Osteoblast (primary cell): Measurements from ENCODE around the gene SLC24A4. TPM values are rescaled to one million over a fixed set of nuclear protein-coding genes. Genes with fewer than 3 reads are reported as not detected.

Source experiments
- DNase-seq: peaks from one replicate; pipeline ENCODE4 v3.0.0; 2011; ENCODE audit warnings: low spot score, mixed read lengths; ENCODE audit not compliant: insufficient read length; ENCODE audit errors: missing footprints
- H2AFZ ChIP-seq: 2 replicates; pipeline ENCODE4 v1.6.0; 2011; ENCODE audit warnings: mild to moderate bottlenecking, low read length
- H3K27ac ChIP-seq: 2 replicates; pipeline ENCODE4 v1.5.1; 2011; ENCODE audit warnings: mild to moderate bottlenecking, low read depth, low read length, moderate library complexity
- H3K27me3 ChIP-seq: 2 replicates; pipeline ENCODE4 v1.6.0; 2012; ENCODE audit warnings: mild to moderate bottlenecking, control low read depth, inconsistent platforms, low read length, moderate library complexity; ENCODE audit not compliant: insufficient read depth
- H3K36me3 ChIP-seq: 2 replicates; pipeline ENCODE4 v1.5.1; 2011; ENCODE audit warnings: mild to moderate bottlenecking, low read length, control low read depth, moderate library complexity; ENCODE audit not compliant: insufficient read depth
- H3K4me1 ChIP-seq: 2 replicates; pipeline ENCODE4 v1.5.1; 2011; ENCODE audit warnings: mild to moderate bottlenecking, low read length, control low read depth, moderate library complexity; ENCODE audit not compliant: insufficient read depth
- H3K4me2 ChIP-seq: 2 replicates; pipeline ENCODE4 v1.6.0; 2011; ENCODE audit warnings: mild to moderate bottlenecking, low read length; ENCODE audit not compliant: insufficient read depth
- H3K4me3 ChIP-seq: fragments of 200-600 bp; sonication (generic); 3 replicates; pipeline ENCODE4 v1.5.1; 2012; ENCODE audit warnings: mild to moderate bottlenecking, low read length, inconsistent platforms; ENCODE audit not compliant: insufficient read depth
- H3K79me2 ChIP-seq: 2 replicates; pipeline ENCODE4 v1.6.0; 2012; ENCODE audit warnings: mild to moderate bottlenecking, low read length, control low read depth, inconsistent platforms; ENCODE audit not compliant: insufficient read depth
- H3K9me3 ChIP-seq: 2 replicates; pipeline ENCODE4 v1.5.1; 2011; ENCODE audit warnings: low read depth, low read length, control low read depth
- H4K20me1 ChIP-seq: 2 replicates; pipeline ENCODE4 v1.6.0; 2012; ENCODE audit warnings: mild to moderate bottlenecking, low read length, control low read depth; ENCODE audit not compliant: insufficient read depth
- CTCF ChIP-seq: IDR thresholded peaks from 2 replicates; pipeline ENCODE4 v1.5.1; 2011; ENCODE audit warnings: mild to moderate bottlenecking, low read depth, low read length, moderate library complexity; ENCODE audit errors: extremely low read depth
- total RNA-seq: library from RNA; depleted of rRNA; stranded (reverse); fragments of >200 nt; gene quantifications from 2 replicates; pipeline ENCODE4 v1.2.3, GENCODE V29; 2012

SLC24A4 gene
- total RNA-seq, 1 donor, result under 0.01 TPM

- DNase-seq, result no peak
- H3K79me2 ChIP-seq, result no peaks in the 10 kb centered on the region
- no peak for TF ChIP-seq CTCF
These were observed 30.5 kb downstream of the SLC24A4 start for GRCh38 chr14:92353447-92353846.

GRCh38 chr14:92356677-92357076 is 33.7 kb downstream of the SLC24A4 start:
- no peak for DNase-seq
- Histone ChIP-seq H3K79me2 (no peaks in the 10 kb centered on the region), H4K20me1 (no peaks in the 10 kb centered on the region), H3K9me3 (no peaks in the 10 kb centered on the region), H3K4me2 (no peak overlapping the region), H3K36me3 (no peaks in the 10 kb centered on the region), H3K27me3 (peaks cover 11% of the 10 kb centered on the region), H3K27ac (no peak overlapping the region), H2AFZ (no peak overlapping the region), H3K4me3 (no peak overlapping the region), H3K4me1 (no peaks in the 10 kb centered on the region)
- no peak for TF ChIP-seq CTCF

More at GRCh38 chr14:92353447-92353846, 30.5 kb downstream of the SLC24A4 start:
- Histone ChIP-seq H3K27me3 (peaks cover 3% of the 10 kb centered on the region), H4K20me1 (no peaks in the 10 kb centered on the region), H3K4me3 (no peak overlapping the region), H3K36me3 (no peaks in the 10 kb centered on the region), H3K4me2 (no peak overlapping the region), H3K27ac (no peak overlapping the region), H2AFZ (no peak overlapping the region), H3K4me1 (no peaks in the 10 kb centered on the region), H3K9me3 (no peaks in the 10 kb centered on the region)

GRCh38 chr14:92360651-92361370 is 37.8 kb downstream of the SLC24A4 start:
- Histone ChIP-seq H2AFZ (no peak overlapping the region), H3K4me2 (no peak overlapping the region), H3K27me3 (peaks cover 19% of the 10 kb centered on the region), H3K9me3 (no peaks in the 10 kb centered on the region), H3K36me3 (no peaks in the 10 kb centered on the region), H4K20me1 (no peaks in the 10 kb centered on the region), H3K27ac (no peak overlapping the region), H3K4me1 (no peaks in the 10 kb centered on the region), H3K4me3 (no peak overlapping the region), H3K79me2 (no peaks in the 10 kb centered on the region)
- DNase-seq, result no peak
- TF ChIP-seq CTCF, result no peak

GRCh38 chr14:92362781-92363235 is 39.8 kb downstream of the SLC24A4 start:
- Histone ChIP-seq H2AFZ (no peak overlapping the region), H3K27me3 (peaks cover 34% of the 10 kb centered on the region), H3K4me2 (no peak overlapping the region), H4K20me1 (no peaks in the 10 kb centered on the region), H3K9me3 (no peaks in the 10 kb centered on the region), H3K79me2 (no peaks in the 10 kb centered on the region), H3K4me1 (no peaks in the 10 kb centered on the region), H3K36me3 (no peaks in the 10 kb centered on the region), H3K4me3 (no peak overlapping the region), H3K27ac (no peak overlapping the region)
- peak; percentile 86 for DNase-seq
- no peak for TF ChIP-seq CTCF
